Measurements from ENCODE around the gene SHROOM4. TPM values are rescaled to one million over a fixed set of nuclear protein-coding genes. Genes with fewer than 3 reads are reported as not detected.

The SHROOM4 gene
- total RNA-seq, 1 donor from 2014 or later: not detected

DNA sequence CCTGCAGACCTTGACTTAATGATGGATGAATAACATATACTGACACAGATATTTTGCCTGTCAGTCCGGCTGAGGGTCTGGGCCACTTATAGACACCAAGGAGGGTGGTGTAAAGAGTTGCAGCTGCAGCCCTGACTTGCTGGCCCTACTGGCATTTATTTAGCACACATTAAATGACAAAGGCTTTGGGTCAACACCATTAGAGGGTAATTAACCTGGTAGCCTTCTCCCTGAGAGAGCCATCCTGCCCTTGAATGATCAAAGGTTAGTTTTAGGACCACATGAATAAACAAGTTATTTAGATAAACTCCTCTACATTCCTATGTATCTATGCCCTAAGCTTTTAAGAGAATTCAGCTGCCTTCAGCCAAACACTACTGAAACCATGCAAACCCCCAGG is 232.6 kb downstream of the SHROOM4 start:
- Mint-ChIP-seq H3K4me1 (ENCODE audit: low read depth) (no peaks in the 10 kb centered on the region), H3K4me3 (ENCODE audit: low read depth) (no peak overlapping the region), H3K27ac (no peak overlapping the region), H3K27me3 (ENCODE audit: low read depth) (peaks cover 5% of the 10 kb centered on the region), H3K36me3 (ENCODE audit: low read depth) (no peaks in the 10 kb centered on the region), H3K9me3 (no peaks in the 10 kb centered on the region)
- no peak for DNase-seq (ENCODE audit: low spot score)
- intact Hi-C loops (cut with micrococcal nuclease): no loop called here

- Mint-ChIP-seq H3K4me3 (ENCODE audit: low read depth) (no peak overlapping the region), H3K4me1 (ENCODE audit: low read depth) (no peaks in the 10 kb centered on the region), H3K27ac (no peak overlapping the region), H3K36me3 (ENCODE audit: low read depth) (no peaks in the 10 kb centered on the region), H3K27me3 (ENCODE audit: low read depth) (peaks cover 1% of the 10 kb centered on the region), H3K9me3 (no peaks in the 10 kb centered on the region)
- peak; percentile 8 for DNase-seq (ENCODE audit: low spot score)
- intact Hi-C loops (cut with micrococcal nuclease): no loop called here
These were observed 234.0 kb downstream of the SHROOM4 start for GRCh38 chrX:50579955-50580354.

GRCh38 chrX:50577326-50577725 is 236.7 kb downstream of the SHROOM4 start:
- Mint-ChIP-seq H3K36me3 (ENCODE audit: low read depth) (no peaks in the 10 kb centered on the region), H3K27me3 (ENCODE audit: low read depth) (peaks cover 1% of the 10 kb centered on the region), H3K4me1 (ENCODE audit: low read depth) (no peaks in the 10 kb centered on the region), H3K9me3 (no peaks in the 10 kb centered on the region), H3K4me3 (ENCODE audit: low read depth) (no peak overlapping the region), H3K27ac (no peak overlapping the region)
- no peak for DNase-seq (ENCODE audit: low spot score)
- intact Hi-C loops (cut with micrococcal nuclease): no loop called here

- H3K27ac Mint-ChIP-seq: no peak overlapping the region
- no peaks in the 10 kb centered on the region for H3K27me3 Mint-ChIP-seq (ENCODE audit: low read depth)
- H3K4me1 Mint-ChIP-seq (ENCODE audit: low read depth): no peaks in the 10 kb centered on the region
- DNase-seq (ENCODE audit: low spot score): no peak
- no peaks in the 10 kb centered on the region for H3K36me3 Mint-ChIP-seq (ENCODE audit: low read depth)
- H3K4me3 Mint-ChIP-seq (ENCODE audit: low read depth): no peak overlapping the region
- no peaks in the 10 kb centered on the region for H3K9me3 Mint-ChIP-seq
- intact Hi-C loops (cut with micrococcal nuclease): no loop called here
These were observed 246.4 kb downstream of the SHROOM4 start for GRCh38 chrX:50567636-50568035.

GRCh38 chrX:50565718-50566117 is 248.3 kb downstream of the SHROOM4 start:
- H3K27me3 Mint-ChIP-seq (ENCODE audit: low read depth): no peaks in the 10 kb centered on the region
- no peak overlapping the region for H3K4me3 Mint-ChIP-seq (ENCODE audit: low read depth)
- no peak for DNase-seq (ENCODE audit: low spot score)
- no peaks in the 10 kb centered on the region for H3K9me3 Mint-ChIP-seq
- H3K36me3 Mint-ChIP-seq (ENCODE audit: low read depth): no peaks in the 10 kb centered on the region
- no peaks in the 10 kb centered on the region for H3K4me1 Mint-ChIP-seq (ENCODE audit: low read depth)
- intact Hi-C loops (cut with micrococcal nuclease): no loop called here
- H3K27ac Mint-ChIP-seq: no peak overlapping the region

Other genes with a start within 250 kb of the SHROOM4 start
- gene BMP15, start 96.5 kb upstream of the SHROOM4 start, total RNA-seq: not detected in 2 replicates